ENCODE measurements around the gene AGAP1. TPM values are rescaled to one million over a fixed set of nuclear protein-coding genes. Genes with fewer than 3 reads are reported as not detected.

Gene AGAP1
- total and polyA plus RNA-seq, 2 donors (not counting 3 experiments of a cell fraction or from before 2014, with no cell fraction given): 10.2 to 20.9 TPM

DNA sequence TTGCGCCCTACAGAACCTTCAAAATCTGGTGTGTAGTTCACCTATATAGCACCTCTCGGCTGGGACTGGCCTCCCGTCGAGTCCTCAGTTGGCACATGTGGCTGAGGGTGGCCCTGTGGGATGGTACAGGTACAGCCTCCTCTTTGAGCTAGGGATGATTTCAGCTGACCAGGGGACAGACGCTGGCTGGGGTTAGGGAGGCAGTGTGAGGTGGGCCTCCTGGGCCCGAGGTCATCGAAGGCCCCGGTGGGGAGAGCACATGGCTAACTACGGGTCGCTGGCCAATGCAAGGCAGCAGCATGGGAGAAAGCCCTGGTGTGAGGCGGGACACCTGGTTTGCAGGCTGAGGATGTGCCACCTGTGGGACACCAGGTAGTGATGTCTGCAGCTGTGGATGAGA is 369.6 kb downstream of the AGAP1 start:
- peaks cover 48% of the 10 kb centered on the region for H3K4me1 ChIP-seq (ENCODE audit: control insufficient read depth, extremely low read depth, insufficient read depth, low read length)
- no peaks in the 10 kb centered on the region for H3K9me3 ChIP-seq (replicated peaks; ENCODE audit: control insufficient read depth, insufficient read depth, low read length)
- intact Hi-C loops (cut with micrococcal nuclease) (no loop called here), dilution Hi-C loops (cut with MboI; ENCODE audit: extremely low pct_ligation_motif_present, low sequenced_read_pairs) (no loop called here)
- H3K4me3 ChIP-seq (replicated peaks in 1 of 3; ENCODE audit: insufficient read depth in 1 of 3, low read depth in 1 of 3, low read length in 3 of 3): no peak overlapping the region
- H3K79me2 ChIP-seq (ENCODE audit: control insufficient read depth, insufficient read depth, low read length): no peaks in the 10 kb centered on the region
- H3K36me3 ChIP-seq (ENCODE audit: control insufficient read depth in 2 of 2, extremely low read depth in 1 of 2, insufficient read depth in 2 of 2, low read length in 2 of 2): no peaks in the 10 kb centered on the region
- TF ChIP-seq JUN (IDR thresholded peaks at IDR 0.05; ENCODE audit: borderline replicate concordance, insufficient read depth, insufficient read length, low read depth) (no peak), POLR2A (IDR thresholded peaks at IDR 0.05; ENCODE audit: low read depth, low read length) (no peak), FOS (IDR thresholded peaks at IDR 0.05; ENCODE audit: borderline replicate concordance, insufficient read depth, low read length) (no peak), MYC (IDR thresholded peaks at IDR 0.05; ENCODE audit: low read depth, low read length) (no peak), GATA2 (IDR thresholded peaks at IDR 0.05; ENCODE audit: insufficient read depth, insufficient read length, low read depth, low read length) (no peak), POLR2AphosphoS5 (IDR thresholded peaks at IDR 0.05; ENCODE audit: insufficient read depth, low read depth, low read length) (no peak), EZH2 (IDR thresholded peaks at IDR 0.05; ENCODE audit: borderline replicate concordance, low read depth, low read length, severe bottlenecking) (no peak)
- TF ChIP-seq, protein P1, sequence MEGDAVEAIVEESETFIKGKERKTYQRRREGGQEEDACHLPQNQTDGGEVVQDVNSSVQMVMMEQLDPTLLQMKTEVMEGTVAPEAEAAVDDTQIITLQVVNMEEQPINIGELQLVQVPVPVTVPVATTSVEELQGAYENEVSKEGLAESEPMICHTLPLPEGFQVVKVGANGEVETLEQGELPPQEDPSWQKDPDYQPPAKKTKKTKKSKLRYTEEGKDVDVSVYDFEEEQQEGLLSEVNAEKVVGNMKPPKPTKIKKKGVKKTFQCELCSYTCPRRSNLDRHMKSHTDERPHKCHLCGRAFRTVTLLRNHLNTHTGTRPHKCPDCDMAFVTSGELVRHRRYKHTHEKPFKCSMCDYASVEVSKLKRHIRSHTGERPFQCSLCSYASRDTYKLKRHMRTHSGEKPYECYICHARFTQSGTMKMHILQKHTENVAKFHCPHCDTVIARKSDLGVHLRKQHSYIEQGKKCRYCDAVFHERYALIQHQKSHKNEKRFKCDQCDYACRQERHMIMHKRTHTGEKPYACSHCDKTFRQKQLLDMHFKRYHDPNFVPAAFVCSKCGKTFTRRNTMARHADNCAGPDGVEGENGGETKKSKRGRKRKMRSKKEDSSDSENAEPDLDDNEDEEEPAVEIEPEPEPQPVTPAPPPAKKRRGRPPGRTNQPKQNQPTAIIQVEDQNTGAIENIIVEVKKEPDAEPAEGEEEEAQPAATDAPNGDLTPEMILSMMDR (IDR thresholded peaks at IDR 0.05; ENCODE audit: extremely low read depth in 1 of 2, insufficient read depth in 1 of 2, low read depth in 1 of 2, low read length in 2 of 2): no peak
- TF ChIP-seq, protein P2, sequence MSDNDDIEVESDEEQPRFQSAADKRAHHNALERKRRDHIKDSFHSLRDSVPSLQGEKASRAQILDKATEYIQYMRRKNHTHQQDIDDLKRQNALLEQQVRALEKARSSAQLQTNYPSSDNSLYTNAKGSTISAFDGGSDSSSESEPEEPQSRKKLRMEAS (IDR thresholded peaks at IDR 0.05; ENCODE audit: insufficient read depth, insufficient read length): no peak
- H3K27me3 ChIP-seq (ENCODE audit: control insufficient read depth in 2 of 2, insufficient read depth in 2 of 2, low read length in 2 of 2): no peaks in the 10 kb centered on the region
- no peak overlapping the region for H3K4me2 ChIP-seq (ENCODE audit: insufficient read depth, low read length)
- no peak overlapping the region for H2AFZ ChIP-seq (ENCODE audit: low read depth, low read length)
- FAIRE-seq: no peak
- no peak overlapping the region for H3K9ac ChIP-seq (replicated peaks; ENCODE audit: extremely low read depth, insufficient read depth, low read length)
- DNase-seq (ENCODE audit: low read depth, low spot score): no peak
- BruUV-seq (replicated peaks): no TSS peak
- H3K9me1 ChIP-seq (replicated peaks; ENCODE audit: control insufficient read depth, extremely low read depth, insufficient read depth, low read length): no peaks in the 10 kb centered on the region
- H4K20me1 ChIP-seq (replicated peaks; ENCODE audit: control insufficient read depth, extremely low read depth, insufficient read depth, low read length): no peaks in the 10 kb centered on the region
- CTCF ChIA-PET: no interaction called here
- POLR2A ChIA-PET: no interaction called here
- H3K27ac ChIP-seq (ENCODE audit: insufficient read depth, low read depth, low read length): no peak overlapping the region

All from endothelial cell of umbilical vein (primary cell).